Tibial nerve (tissue), 4 donors: ENCODE results near the gene SHROOM3. TPM values are rescaled to one million over a fixed set of nuclear protein-coding genes. Genes with fewer than 3 reads are reported as not detected.

ENCODE experiments used
- DNase-seq, 2 donors: peaks; one replicate each; pipeline ENCODE4 v3.0.0-alpha.2; 2019; ENCODE audit warnings: low spot score in 2 of 2
- H3K27ac ChIP-seq, 4 donors: fragments of 200-600 bp; sonication (generic) in 3 of 4; one replicate each; pipeline ENCODE4 v1.5.1; 2017 to 2019; ENCODE audit warnings: mild to moderate bottlenecking in 1 of 4
- H3K27me3 ChIP-seq, 2 donors: fragments of 200-600 bp; sonication (generic) in 1 of 2; one replicate each; pipeline versions ENCODE4 v1.5.1 to v1.6.0; 2017 to 2019
- H3K36me3 ChIP-seq, 3 donors: fragments of 200-600 bp; sonication (generic); one replicate each; pipeline ENCODE4 v1.5.1; 2018 to 2019
- H3K4me1 ChIP-seq, 4 donors: fragments of 200-600 bp; sonication (generic) in 3 of 4; one replicate each; pipeline ENCODE4 v1.5.1; 2017 to 2019
- H3K4me3 ChIP-seq, 4 donors: fragments of 200-600 bp; sonication (generic) in 3 of 4; one replicate each; pipeline ENCODE4 v1.5.1; 2017 to 2019; ENCODE audit warnings: mild to moderate bottlenecking in 1 of 4, moderate library complexity in 1 of 4
- H3K9me3 ChIP-seq, 4 donors: fragments of 200-600 bp; sonication (generic) in 3 of 4; one replicate each; pipeline ENCODE4 v1.5.1; 2017 to 2019
- EP300 ChIP-seq, 2 donors: sonication (generic); formaldehyde crosslinking; IDR thresholded peaks; one replicate each; pipeline ENCODE4 v1.6.1; 2017; ENCODE audit warnings: antibody characterized with exemption in 2 of 2, mild to moderate bottlenecking in 1 of 2
- POLR2A ChIP-seq, 2 donors: fragments of 450-650 bp; IDR thresholded peaks; one replicate each; pipeline ENCODE4 v1.6.1; 2017; ENCODE audit warnings: antibody characterized with exemption in 2 of 2, mild to moderate bottlenecking in 2 of 2, moderate library complexity in 2 of 2
- WGBS, 2 donors: methylation state at CpG; one replicate each; pipeline ENCODE4 v1.1.5; 2018; 5-methylcytosine and 5-hydroxymethylcytosine counted together
- total RNA-seq, 4 donors: library from RNA; depleted of rRNA; stranded (reverse); fragments of >200 nt; gene quantifications; one replicate each; pipeline ENCODE4 v1.1.0, GENCODE V29; 2016
- TF ChIP-seq, protein P1 (sequence below), 5 experiments: fragments of 200-600 bp in 3 of 5; fragments of 450-650 bp in 2 of 5; sonication (generic) in 3 of 5; IDR thresholded peaks; one replicate each; pipeline ENCODE4 v1.5.1; 2016 to 2019; ENCODE audit warnings: antibody characterized with exemption in 5 of 5, mild to moderate bottlenecking in 3 of 5, moderate library complexity in 2 of 5

SHROOM3 gene
- total RNA-seq, 4 donors from 2014 or later, result 28.0 to 49.8 (median 37.9) TPM

DNA sequence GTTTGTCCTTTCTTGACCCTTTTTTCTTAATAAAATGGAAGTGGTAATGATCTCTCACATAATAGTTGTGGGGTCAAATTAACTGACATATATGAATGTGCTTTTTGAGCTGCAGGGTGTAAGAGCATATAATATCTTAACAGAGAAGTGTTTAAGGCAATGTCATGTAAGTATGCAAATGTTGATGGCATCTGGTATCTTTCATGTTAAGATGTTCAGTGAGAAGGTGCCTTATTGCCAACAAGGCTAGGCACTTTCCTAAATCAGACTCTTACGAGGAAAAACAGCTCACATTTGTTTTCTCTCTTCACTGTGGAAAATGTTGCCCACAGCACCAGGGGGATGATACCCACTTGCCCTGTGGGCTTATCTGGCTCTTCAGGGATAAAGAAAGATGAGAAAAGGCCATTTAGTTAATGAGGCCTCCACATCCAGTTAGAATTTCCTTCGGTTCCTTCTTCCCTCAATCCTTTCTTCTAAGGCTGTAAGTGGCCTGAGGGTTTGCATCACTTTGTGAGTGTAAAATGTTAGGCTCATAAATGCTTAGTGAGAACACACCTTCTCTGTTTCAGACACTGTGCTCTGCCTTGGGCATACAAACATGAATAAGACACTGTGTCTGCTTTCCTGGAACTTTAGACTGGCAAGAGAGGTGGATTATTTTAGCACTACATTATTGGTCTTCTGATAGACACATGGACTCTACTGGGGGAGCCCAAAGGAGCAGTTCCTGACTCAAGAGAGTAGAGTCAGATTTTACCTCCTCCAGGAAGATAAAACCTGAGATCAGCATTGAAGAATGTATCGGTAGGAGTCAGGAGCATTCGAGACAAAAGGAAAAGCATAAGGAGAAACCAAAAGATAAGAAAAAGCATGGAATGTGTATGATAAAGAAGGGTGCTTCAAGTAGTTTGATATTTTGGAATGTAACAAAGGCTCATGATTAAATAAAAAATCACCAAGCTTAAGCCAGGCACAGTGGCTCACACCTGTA lies 327.4 kb downstream of the SHROOM3 start:
- peaks cover 0 to 26% (median 2%) of the 10 kb centered on the region in 4 donors for H3K4me1 ChIP-seq

GRCh38 chr4:76764251-76764650 lies 329.2 kb downstream of the SHROOM3 start:
- Histone ChIP-seq H3K9me3 (no peaks in the 10 kb centered on the region), H3K27me3 (no peaks in the 10 kb centered on the region), H3K27ac (peak overlapping the region in 1 of 4 donors; percentile 41), H3K4me1 (peaks cover 0 to 10% (median 0%) of the 10 kb centered on the region in 4 donors), H3K4me3 (no peak overlapping the region), H3K36me3 (peaks cover 0 to 24% (median 0%) of the 10 kb centered on the region in 3 donors)
- DNase-seq, result no peak
- WGBS, 2 donors, result 28 to 36% methylated on average over 1 of the region's 1 CpG
- peak in 1 of 2 donors; percentile 11 for TF ChIP-seq EP300 (IDR thresholded peaks at IDR 0.05)
- TF ChIP-seq, protein P1, sequence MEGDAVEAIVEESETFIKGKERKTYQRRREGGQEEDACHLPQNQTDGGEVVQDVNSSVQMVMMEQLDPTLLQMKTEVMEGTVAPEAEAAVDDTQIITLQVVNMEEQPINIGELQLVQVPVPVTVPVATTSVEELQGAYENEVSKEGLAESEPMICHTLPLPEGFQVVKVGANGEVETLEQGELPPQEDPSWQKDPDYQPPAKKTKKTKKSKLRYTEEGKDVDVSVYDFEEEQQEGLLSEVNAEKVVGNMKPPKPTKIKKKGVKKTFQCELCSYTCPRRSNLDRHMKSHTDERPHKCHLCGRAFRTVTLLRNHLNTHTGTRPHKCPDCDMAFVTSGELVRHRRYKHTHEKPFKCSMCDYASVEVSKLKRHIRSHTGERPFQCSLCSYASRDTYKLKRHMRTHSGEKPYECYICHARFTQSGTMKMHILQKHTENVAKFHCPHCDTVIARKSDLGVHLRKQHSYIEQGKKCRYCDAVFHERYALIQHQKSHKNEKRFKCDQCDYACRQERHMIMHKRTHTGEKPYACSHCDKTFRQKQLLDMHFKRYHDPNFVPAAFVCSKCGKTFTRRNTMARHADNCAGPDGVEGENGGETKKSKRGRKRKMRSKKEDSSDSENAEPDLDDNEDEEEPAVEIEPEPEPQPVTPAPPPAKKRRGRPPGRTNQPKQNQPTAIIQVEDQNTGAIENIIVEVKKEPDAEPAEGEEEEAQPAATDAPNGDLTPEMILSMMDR (IDR thresholded peaks at IDR 0.05), result no peak
- TF ChIP-seq POLR2A (IDR thresholded peaks at IDR 0.05), result no peak

More for the DNA sequence above, 327.4 kb downstream of the SHROOM3 start:
- TF ChIP-seq, protein P1 (IDR thresholded peaks at IDR 0.05), result no peak
- TF ChIP-seq EP300 (IDR thresholded peaks at IDR 0.05) (no peak), POLR2A (IDR thresholded peaks at IDR 0.05) (no peak)
- no peak overlapping the region for H3K4me3 ChIP-seq
- H3K27me3 ChIP-seq, result no peaks in the 10 kb centered on the region
- DNase-seq, result no peak
- H3K36me3 ChIP-seq, result peaks cover 0 to 24% (median 0%) of the 10 kb centered on the region in 3 donors
- H3K9me3 ChIP-seq, result no peaks in the 10 kb centered on the region
- no peak overlapping the region for H3K27ac ChIP-seq
- WGBS, 2 donors, result 85 to 87% methylated on average over 4 of the region's 4 CpGs

DNA sequence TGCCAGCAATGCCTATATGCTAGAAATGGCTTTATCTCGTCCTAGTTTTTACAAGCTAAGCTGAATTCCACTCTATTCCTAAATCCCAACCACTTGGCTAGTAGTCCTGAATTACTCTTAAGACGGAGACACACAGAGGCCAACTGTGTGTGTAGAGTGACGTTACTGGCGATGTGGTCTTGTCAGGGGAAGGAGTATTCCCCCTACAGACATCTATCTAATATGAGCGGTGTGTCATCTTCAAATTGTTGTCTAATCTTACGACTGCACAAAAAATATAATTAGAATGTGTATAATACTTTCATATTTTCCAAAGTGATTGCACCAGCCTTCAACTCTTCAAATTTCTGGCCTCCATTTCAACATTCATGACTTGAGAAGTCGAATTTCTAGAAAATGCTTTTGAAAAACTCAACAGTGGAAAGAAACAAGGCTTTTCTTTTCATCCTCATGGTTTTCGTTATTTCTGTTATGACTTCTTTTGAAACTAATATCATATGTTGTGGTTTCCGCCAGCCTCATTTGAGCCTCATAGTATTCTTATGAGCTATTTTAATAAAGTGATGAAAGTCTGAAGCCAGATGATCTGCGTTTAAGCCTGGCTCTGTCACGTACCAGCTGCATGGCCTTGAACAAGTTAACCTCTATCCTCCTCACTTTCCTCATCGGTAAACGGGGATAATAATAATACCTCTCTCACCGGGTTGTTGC lies 330.6 kb downstream of the SHROOM3 start:
- Histone ChIP-seq H3K4me3 (no peak overlapping the region), H3K4me1 (peaks cover 0 to 10% (median 0%) of the 10 kb centered on the region in 4 donors), H3K27ac (no peak overlapping the region), H3K36me3 (peaks cover 0 to 21% (median 0%) of the 10 kb centered on the region in 3 donors), H3K9me3 (no peaks in the 10 kb centered on the region), H3K27me3 (no peaks in the 10 kb centered on the region)
- TF ChIP-seq EP300 (IDR thresholded peaks at IDR 0.05) (no peak), POLR2A (IDR thresholded peaks at IDR 0.05) (no peak)
- TF ChIP-seq, protein P1 (IDR thresholded peaks at IDR 0.05), result no peak
- DNase-seq, result no peak
- 90 to 91% methylated on average over 14 of the region's 14 CpGs for WGBS, 2 donors

GRCh38 chr4:76767983-76768382 lies 333.0 kb downstream of the SHROOM3 start:
- H3K36me3 ChIP-seq, result peaks cover 0 to 31% (median 3%) of the 10 kb centered on the region in 3 donors
- H3K9me3 ChIP-seq, result no peaks in the 10 kb centered on the region
- H3K4me1 ChIP-seq, result peaks cover 0 to 10% (median 0%) of the 10 kb centered on the region in 4 donors
- H3K27me3 ChIP-seq, result no peaks in the 10 kb centered on the region
- H3K27ac ChIP-seq, result no peak overlapping the region
- TF ChIP-seq, protein P1 (IDR thresholded peaks at IDR 0.05), result no peak
- no peak for TF ChIP-seq POLR2A (IDR thresholded peaks at IDR 0.05)
- no peak for TF ChIP-seq EP300 (IDR thresholded peaks at IDR 0.05)
- DNase-seq, result no peak
- 24 to 31% methylated on average over 2 of the region's 2 CpGs for WGBS, 2 donors
- no peak overlapping the region for H3K4me3 ChIP-seq
